Keratinocyte (primary cell): ENCODE results near the gene PRKN. TPM values are rescaled to one million over a fixed set of nuclear protein-coding genes. Genes with fewer than 3 reads are reported as not detected.

Experiments used
- DNase-seq: peaks from one replicate; pipeline ENCODE4 v3.0.0-alpha.2; 2011; ENCODE audit warnings: low read depth, missing footprints, low spot score
- FAIRE-seq: peaks from 2 replicates; lab custom pipeline; 2011; peaks lifted over from hg19 to GRCh38; lab: Jason Lieb, UNC
- H2AFZ ChIP-seq: 2 replicates; pipeline ENCODE4 v1.6.0; 2012; ENCODE audit warnings: low read length, control low read depth, inconsistent platforms; ENCODE audit not compliant: control insufficient read depth
- H3K27ac ChIP-seq: 2 replicates; pipeline ENCODE4 v1.5.1; 2011; ENCODE audit warnings: low read length; ENCODE audit not compliant: control insufficient read depth, insufficient read depth
- H3K27me3 ChIP-seq: 3 replicates; pipeline ENCODE4 v1.6.0; 2011; ENCODE audit warnings: low read length; ENCODE audit not compliant: control insufficient read depth, insufficient read depth; ENCODE audit errors: extremely low read depth
- H3K36me3 ChIP-seq, 2 experiments: 2 replicates in 1 of 2; 3 replicates in 1 of 2; pipeline ENCODE4 v1.5.1; 2011; ENCODE audit warnings: low read length in 2 of 2, mild to moderate bottlenecking in 1 of 2; ENCODE audit not compliant: control insufficient read depth in 2 of 2, insufficient read depth in 2 of 2; ENCODE audit errors: extremely low read depth in 1 of 2
- H3K4me1 ChIP-seq: 3 replicates; pipeline ENCODE4 v1.5.1; 2011; ENCODE audit warnings: low read length; ENCODE audit not compliant: control insufficient read depth, insufficient read depth; ENCODE audit errors: extremely low read depth
- H3K4me2 ChIP-seq: 3 replicates; pipeline ENCODE4 v1.6.0; 2011; ENCODE audit warnings: low read depth, low read length; ENCODE audit not compliant: control insufficient read depth, insufficient read depth; ENCODE audit errors: extremely low read depth
- H3K4me3 ChIP-seq, 3 experiments: fragments of 200-600 bp in 1 of 3; sonication (generic) in 1 of 3; 2 replicates in 2 of 3; 3 replicates in 1 of 3; pipeline ENCODE4 v1.5.1; 2011 to 2016; ENCODE audit warnings: low read length in 3 of 3, mild to moderate bottlenecking in 3 of 3, control low read depth in 2 of 3, inconsistent platforms in 1 of 3, low read depth in 1 of 3, mixed read lengths in 1 of 3, mixed run types in 1 of 3, moderate library complexity in 1 of 3; ENCODE audit not compliant: control insufficient read depth in 2 of 3, insufficient read depth in 2 of 3; ENCODE audit errors: extremely low read depth in 1 of 3
- H3K79me2 ChIP-seq: 2 replicates; pipeline ENCODE4 v1.6.0; 2012; ENCODE audit warnings: low read length; ENCODE audit not compliant: control insufficient read depth, insufficient read depth
- H3K9ac ChIP-seq: 3 replicates; pipeline ENCODE4 v1.6.0; 2011; ENCODE audit warnings: low read length; ENCODE audit not compliant: control insufficient read depth, insufficient read depth; ENCODE audit errors: extremely low read depth
- H3K9me1 ChIP-seq: 3 replicates; pipeline ENCODE4 v1.6.0; 2011; ENCODE audit warnings: low read length; ENCODE audit not compliant: control insufficient read depth, insufficient read depth; ENCODE audit errors: extremely low read depth
- H3K9me3 ChIP-seq: 2 replicates; pipeline ENCODE4 v1.5.1; 2012; ENCODE audit warnings: low read depth, low read length; ENCODE audit not compliant: control insufficient read depth
- H4K20me1 ChIP-seq: 3 replicates; pipeline ENCODE4 v1.6.0; 2011; ENCODE audit warnings: low read length; ENCODE audit not compliant: control insufficient read depth, insufficient read depth; ENCODE audit errors: extremely low read depth
- EZH2 ChIP-seq: IDR thresholded peaks from one replicate; pipeline ENCODE4 v1.6.1; 2012; ENCODE audit warnings: inconsistent platforms, mild to moderate bottlenecking, low read length, moderate library complexity
- dilution Hi-C: fragments of 300-500 bp; cut with MboI; formaldehyde crosslinking; loops from one replicate; pipeline ENCODE4 v1.7.0; 2020; ENCODE audit warnings: low sequenced_read_pairs; ENCODE audit not compliant: extremely low pct_ligation_motif_present
- polyA plus RNA-seq, 5 experiments: library from polyadenylated mRNA; depleted of rRNA in 3 of 5; stranded (reverse) in 3 of 5; stranded (forward) in 1 of 5; unstranded in 1 of 5; fragments of >200 nt; gene quantifications; 1 replicate in 1 of 5; 2 replicates in 3 of 5; 3 replicates in 1 of 5; pipeline versions ENCODE4 v1.2.1 to v1.2.3, GENCODE V29; 2011 to 2012; ENCODE audit warnings: missing spikeins in 2 of 5, low read depth in 1 of 5, low replicate concordance in 1 of 5
- TF ChIP-seq, protein P1 (sequence below), 3 experiments: IDR thresholded peaks in 1 of 3; conservative IDR thresholded peaks in 1 of 3; optimal IDR thresholded peaks in 1 of 3; 2 replicates in 2 of 3; 3 replicates in 1 of 3; pipeline versions ENCODE3 to v1.5.1; 2011; ENCODE audit warnings: low read length in 3 of 3, mild to moderate bottlenecking in 3 of 3, moderate library complexity in 2 of 3, control low read depth in 1 of 3, inconsistent platforms in 1 of 3; ENCODE audit not compliant: insufficient read depth in 2 of 3; ENCODE audit errors: extremely low read depth in 1 of 3

The PRKN gene
- polyA plus RNA-seq, 1 donor (not counting 4 experiments of a cell fraction or from before 2014, with no cell fraction given) = 0.67 TPM

GRCh38 chr6:162666246-162666645, 61.3 kb downstream of the PRKN start:
- H3K79me2 ChIP-seq = no peaks in the 10 kb centered on the region
- FAIRE-seq (no peak), DNase-seq (no peak)
- H3K9me1 ChIP-seq = no peaks in the 10 kb centered on the region
- TF ChIP-seq EZH2 = no peak
- TF ChIP-seq, protein P1, sequence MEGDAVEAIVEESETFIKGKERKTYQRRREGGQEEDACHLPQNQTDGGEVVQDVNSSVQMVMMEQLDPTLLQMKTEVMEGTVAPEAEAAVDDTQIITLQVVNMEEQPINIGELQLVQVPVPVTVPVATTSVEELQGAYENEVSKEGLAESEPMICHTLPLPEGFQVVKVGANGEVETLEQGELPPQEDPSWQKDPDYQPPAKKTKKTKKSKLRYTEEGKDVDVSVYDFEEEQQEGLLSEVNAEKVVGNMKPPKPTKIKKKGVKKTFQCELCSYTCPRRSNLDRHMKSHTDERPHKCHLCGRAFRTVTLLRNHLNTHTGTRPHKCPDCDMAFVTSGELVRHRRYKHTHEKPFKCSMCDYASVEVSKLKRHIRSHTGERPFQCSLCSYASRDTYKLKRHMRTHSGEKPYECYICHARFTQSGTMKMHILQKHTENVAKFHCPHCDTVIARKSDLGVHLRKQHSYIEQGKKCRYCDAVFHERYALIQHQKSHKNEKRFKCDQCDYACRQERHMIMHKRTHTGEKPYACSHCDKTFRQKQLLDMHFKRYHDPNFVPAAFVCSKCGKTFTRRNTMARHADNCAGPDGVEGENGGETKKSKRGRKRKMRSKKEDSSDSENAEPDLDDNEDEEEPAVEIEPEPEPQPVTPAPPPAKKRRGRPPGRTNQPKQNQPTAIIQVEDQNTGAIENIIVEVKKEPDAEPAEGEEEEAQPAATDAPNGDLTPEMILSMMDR (optimal IDR thresholded peaks at IDR 0.05 in 1 of 3, IDR thresholded peaks at IDR 0.05 in 1 of 3, conservative IDR thresholded peaks at IDR 0.05 in 1 of 3; ENCODE audit: extremely low read depth in 1 of 3, insufficient read depth in 2 of 3, low read length in 3 of 3) = no peak
- H3K4me2 ChIP-seq = no peak overlapping the region
- no peak overlapping the region for H2AFZ ChIP-seq
- H4K20me1 ChIP-seq = no peaks in the 10 kb centered on the region
- no peak overlapping the region for H3K4me3 ChIP-seq
- no peaks in the 10 kb centered on the region for H3K27me3 ChIP-seq
- H3K27ac ChIP-seq = no peak overlapping the region
- H3K9me3 ChIP-seq = no peaks in the 10 kb centered on the region
- no peak overlapping the region for H3K9ac ChIP-seq
- H3K36me3 ChIP-seq = no peaks in the 10 kb centered on the region
- H3K4me1 ChIP-seq = no peaks in the 10 kb centered on the region
- dilution Hi-C loops = no loop called here

GRCh38 chr6:162653808-162654207, 73.8 kb downstream of the PRKN start:
- no peak overlapping the region for H2AFZ ChIP-seq
- H3K27me3 ChIP-seq = no peaks in the 10 kb centered on the region
- dilution Hi-C loops = no loop called here
- no peaks in the 10 kb centered on the region for H3K4me1 ChIP-seq
- no peak overlapping the region for H3K9ac ChIP-seq
- no peaks in the 10 kb centered on the region for H3K9me3 ChIP-seq
- H3K27ac ChIP-seq = no peak overlapping the region
- H3K4me2 ChIP-seq = no peak overlapping the region
- no peaks in the 10 kb centered on the region for H4K20me1 ChIP-seq
- no peak for DNase-seq
- H3K9me1 ChIP-seq = no peaks in the 10 kb centered on the region
- TF ChIP-seq, protein P1 (optimal IDR thresholded peaks at IDR 0.05 in 1 of 3, IDR thresholded peaks at IDR 0.05 in 1 of 3, conservative IDR thresholded peaks at IDR 0.05 in 1 of 3; ENCODE audit: extremely low read depth in 1 of 3, insufficient read depth in 2 of 3, low read length in 3 of 3) = no peak
- no peak for TF ChIP-seq EZH2
- no peak for FAIRE-seq
- no peaks in the 10 kb centered on the region for H3K36me3 ChIP-seq
- no peaks in the 10 kb centered on the region for H3K79me2 ChIP-seq
- H3K4me3 ChIP-seq = no peak overlapping the region
